HL-60 (cell line): ENCODE measurements around the gene ERF.

Experiments
- CTCF ChIP-seq: IDR thresholded peaks from one replicate; pipeline ENCODE4 v1.5.1; 2011; ENCODE audit warnings: low read length, control low read depth, inconsistent platforms; ENCODE audit not compliant: insufficient read depth
- GABPA ChIP-seq: IDR thresholded peaks from 2 replicates; pipeline ENCODE4 v1.6.1; 2012; ENCODE audit warnings: low read depth
- POLR2AphosphoS5 ChIP-seq: IDR thresholded peaks from 2 replicates; pipeline ENCODE4 v1.6.1; 2012; ENCODE audit warnings: low read depth
- REST ChIP-seq: IDR thresholded peaks from 2 replicates; pipeline ENCODE4 v1.6.1; 2012; ENCODE audit warnings: low read depth; ENCODE audit not compliant: insufficient replicate concordance

GRCh38 chr19:42239544-42240220 lies 15.2 kb downstream of the ERF start:
- TF ChIP-seq CTCF = no peak
- TF ChIP-seq REST = no peak
- TF ChIP-seq POLR2AphosphoS5 = no peak
- TF ChIP-seq GABPA = no peak
